Fibroblast of lung (primary cell): ENCODE data around the gene ASAP3. TPM values are rescaled to one million over a fixed set of nuclear protein-coding genes. Genes with fewer than 3 reads are reported as not detected.

Source experiments
- DNase-seq, 2 donors: peaks; one replicate each; pipeline versions ENCODE4 v3.0.0 to v3.0.0-alpha.2; 2010; ENCODE audit warnings: low read depth in 2 of 2
- H2AFZ ChIP-seq: 2 replicates; pipeline ENCODE4 v1.5.1; 2012; ENCODE audit warnings: low read length, control low read depth, inconsistent platforms
- H3K27ac ChIP-seq: 2 replicates; pipeline ENCODE4 v1.5.1; 2011; ENCODE audit warnings: low read length, control low read depth; ENCODE audit not compliant: insufficient read depth
- H3K27me3 ChIP-seq: 2 replicates; pipeline ENCODE4 v1.5.1; 2011; ENCODE audit warnings: mild to moderate bottlenecking, low read length; ENCODE audit not compliant: control insufficient read depth, insufficient read depth
- H3K36me3 ChIP-seq: 2 replicates; pipeline ENCODE4 v1.5.1; 2011; ENCODE audit warnings: low read length; ENCODE audit not compliant: control insufficient read depth, insufficient read depth
- H3K4me1 ChIP-seq: 2 replicates; pipeline ENCODE4 v1.5.1; 2011; ENCODE audit warnings: low read length; ENCODE audit not compliant: control insufficient read depth, insufficient read depth; ENCODE audit errors: extremely low read depth
- H3K4me2 ChIP-seq: 2 replicates; pipeline ENCODE4 v1.5.1; 2011; ENCODE audit warnings: low read length, control low read depth; ENCODE audit not compliant: insufficient read depth; ENCODE audit errors: extremely low read depth
- H3K4me3 ChIP-seq, 4 experiments: fragments of 200-600 bp in 1 of 4; sonication (generic) in 1 of 4; replicated peaks in 1 of 4; 2 replicates each; pipeline ENCODE4 v1.5.1; 2011 to 2016; ENCODE audit warnings: low read length in 4 of 4, low read depth in 3 of 4, mild to moderate bottlenecking in 3 of 4, control low read depth in 2 of 4, inconsistent platforms in 1 of 4, mixed read lengths in 1 of 4; ENCODE audit not compliant: insufficient read depth in 1 of 4; ENCODE audit errors: control extremely low read depth in 1 of 4
- H3K79me2 ChIP-seq: 2 replicates; pipeline ENCODE4 v1.5.1; 2012; ENCODE audit warnings: mild to moderate bottlenecking, low read length, inconsistent platforms; ENCODE audit not compliant: control insufficient read depth, insufficient read depth
- H3K9ac ChIP-seq: 2 replicates; pipeline ENCODE4 v1.5.1; 2011; ENCODE audit warnings: mild to moderate bottlenecking, low read length, control low read depth; ENCODE audit not compliant: insufficient read depth
- H3K9me3 ChIP-seq: 2 replicates; pipeline ENCODE4 v1.5.1; 2012; ENCODE audit warnings: low read depth, low read length; ENCODE audit not compliant: control insufficient read depth, insufficient read depth
- H4K20me1 ChIP-seq: 2 replicates; pipeline ENCODE4 v1.5.1; 2011; ENCODE audit warnings: low read length; ENCODE audit not compliant: control insufficient read depth, insufficient read depth; ENCODE audit errors: extremely low read depth
- EZH2 ChIP-seq: IDR thresholded peaks from 2 replicates; pipeline ENCODE4 v1.5.1; 2012; ENCODE audit warnings: low read length, control low read depth, mild to moderate bottlenecking; ENCODE audit errors: missing control alignments
- polyA plus RNA-seq, 2 donors: library from polyadenylated mRNA; depleted of rRNA in 1 of 2; stranded (reverse) in 1 of 2; unstranded in 1 of 2; fragments of >200 nt; gene quantifications; 2 replicates each; pipeline ENCODE4 v1.2.1, GENCODE V29; 2011 to 2012; ENCODE audit warnings: missing spikeins in 1 of 2
- total RNA-seq: library from RNA; depleted of rRNA; stranded (reverse); fragments of >200 nt; gene quantifications from 2 replicates; pipeline ENCODE4 v1.2.1, GENCODE V29; 2014
- TF ChIP-seq, protein P1 (sequence below), 2 donors: IDR thresholded peaks in 1 of 2; conservative IDR thresholded peaks in 1 of 2; 1 replicate in 1 of 2; 2 replicates in 1 of 2; pipeline ENCODE4 v1.5.1; 2011 to 2012; ENCODE audit warnings: low read length in 2 of 2, control low read depth in 1 of 2, inconsistent platforms in 1 of 2, low read depth in 1 of 2, mild to moderate bottlenecking in 1 of 2

ASAP3 gene
- total and polyA plus RNA-seq, 2 donors (not counting 1 experiment from before 2014, with no cell fraction given) = 14.2 to 73.2 TPM

DNA sequence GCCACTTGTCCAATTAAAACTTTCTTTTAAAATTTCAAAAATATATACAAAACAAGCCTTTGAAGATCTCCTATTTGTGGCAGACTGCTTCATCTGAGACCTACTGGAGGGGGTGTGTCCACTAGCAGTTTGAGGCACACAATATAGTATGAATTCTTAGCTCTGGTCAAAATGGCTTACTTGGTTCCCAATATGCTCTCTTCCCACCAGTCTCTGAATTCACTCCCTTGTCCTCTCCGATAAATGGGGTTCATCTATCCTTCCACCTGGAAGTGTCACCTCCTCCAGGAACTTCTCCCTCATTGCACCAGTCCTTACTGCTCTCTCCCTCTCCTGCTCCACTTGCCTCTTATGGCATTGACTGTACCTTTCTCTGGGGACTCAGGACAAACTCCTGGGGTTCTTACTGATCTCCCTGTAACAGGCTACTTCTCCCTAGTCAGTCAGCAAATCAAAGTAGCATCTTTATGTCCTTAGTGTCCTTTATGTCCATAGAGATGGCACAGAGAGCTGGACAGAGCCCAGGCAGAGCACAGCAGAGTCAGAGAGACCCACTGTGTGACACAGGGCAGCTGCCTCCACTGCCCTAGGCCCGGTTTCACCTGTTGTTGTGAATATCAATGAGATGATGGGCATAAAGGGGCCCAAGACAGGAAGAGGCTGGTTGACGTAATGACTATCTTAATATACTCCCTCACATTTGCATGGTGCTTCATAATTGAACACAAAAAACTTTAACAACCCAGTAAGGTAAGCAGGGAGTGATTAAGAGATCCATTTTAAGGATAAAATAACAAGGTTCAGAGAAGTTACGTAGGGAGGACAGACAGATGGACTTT lies 3.6 kb downstream of the ASAP3 start:
- no peaks in the 10 kb centered on the region for H4K20me1 ChIP-seq
- no peaks in the 10 kb centered on the region for H3K79me2 ChIP-seq
- H2AFZ ChIP-seq = no peak overlapping the region
- no peak overlapping the region for H3K4me2 ChIP-seq
- H3K9me3 ChIP-seq = no peaks in the 10 kb centered on the region
- H3K27ac ChIP-seq = no peak overlapping the region
- H3K27me3 ChIP-seq = no peaks in the 10 kb centered on the region
- no peak for DNase-seq
- peaks cover 11% of the 10 kb centered on the region for H3K4me1 ChIP-seq
- no peak overlapping the region for H3K4me3 ChIP-seq
- H3K36me3 ChIP-seq = no peaks in the 10 kb centered on the region
- TF ChIP-seq, protein P1, sequence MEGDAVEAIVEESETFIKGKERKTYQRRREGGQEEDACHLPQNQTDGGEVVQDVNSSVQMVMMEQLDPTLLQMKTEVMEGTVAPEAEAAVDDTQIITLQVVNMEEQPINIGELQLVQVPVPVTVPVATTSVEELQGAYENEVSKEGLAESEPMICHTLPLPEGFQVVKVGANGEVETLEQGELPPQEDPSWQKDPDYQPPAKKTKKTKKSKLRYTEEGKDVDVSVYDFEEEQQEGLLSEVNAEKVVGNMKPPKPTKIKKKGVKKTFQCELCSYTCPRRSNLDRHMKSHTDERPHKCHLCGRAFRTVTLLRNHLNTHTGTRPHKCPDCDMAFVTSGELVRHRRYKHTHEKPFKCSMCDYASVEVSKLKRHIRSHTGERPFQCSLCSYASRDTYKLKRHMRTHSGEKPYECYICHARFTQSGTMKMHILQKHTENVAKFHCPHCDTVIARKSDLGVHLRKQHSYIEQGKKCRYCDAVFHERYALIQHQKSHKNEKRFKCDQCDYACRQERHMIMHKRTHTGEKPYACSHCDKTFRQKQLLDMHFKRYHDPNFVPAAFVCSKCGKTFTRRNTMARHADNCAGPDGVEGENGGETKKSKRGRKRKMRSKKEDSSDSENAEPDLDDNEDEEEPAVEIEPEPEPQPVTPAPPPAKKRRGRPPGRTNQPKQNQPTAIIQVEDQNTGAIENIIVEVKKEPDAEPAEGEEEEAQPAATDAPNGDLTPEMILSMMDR (conservative IDR thresholded peaks at IDR 0.05 in 1 of 2, IDR thresholded peaks at IDR 0.05 in 1 of 2; ENCODE audit: low read depth in 1 of 2, low read length in 2 of 2) = no peak
- no peak overlapping the region for H3K9ac ChIP-seq

DNA sequence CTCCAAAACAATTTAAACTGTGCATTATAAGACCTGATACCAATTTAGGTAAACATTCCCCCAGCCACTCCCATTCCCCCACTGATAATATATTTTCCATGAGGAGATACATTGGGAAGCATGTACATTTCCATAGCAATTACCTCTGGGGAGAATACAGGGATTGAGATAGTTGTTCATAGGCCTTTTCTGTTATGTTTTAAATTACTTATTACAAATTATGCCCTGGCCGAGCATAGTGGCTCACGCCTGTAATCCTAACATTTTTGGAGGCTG lies 4.4 kb downstream of the ASAP3 start:
- H3K27me3 ChIP-seq = no peaks in the 10 kb centered on the region
- no peak overlapping the region for H3K4me3 ChIP-seq
- peaks cover 17% of the 10 kb centered on the region for H3K4me1 ChIP-seq
- H2AFZ ChIP-seq = no peak overlapping the region
- no peaks in the 10 kb centered on the region for H3K79me2 ChIP-seq
- TF ChIP-seq EZH2 = no peak
- TF ChIP-seq, protein P1 (conservative IDR thresholded peaks at IDR 0.05 in 1 of 2, IDR thresholded peaks at IDR 0.05 in 1 of 2; ENCODE audit: low read depth in 1 of 2, low read length in 2 of 2) = no peak
- no peaks in the 10 kb centered on the region for H4K20me1 ChIP-seq
- no peak overlapping the region for H3K27ac ChIP-seq
- H3K36me3 ChIP-seq = no peaks in the 10 kb centered on the region
- DNase-seq = no peak
- H3K9ac ChIP-seq = no peak overlapping the region
- H3K9me3 ChIP-seq = no peaks in the 10 kb centered on the region
- H3K4me2 ChIP-seq = no peak overlapping the region

DNA sequence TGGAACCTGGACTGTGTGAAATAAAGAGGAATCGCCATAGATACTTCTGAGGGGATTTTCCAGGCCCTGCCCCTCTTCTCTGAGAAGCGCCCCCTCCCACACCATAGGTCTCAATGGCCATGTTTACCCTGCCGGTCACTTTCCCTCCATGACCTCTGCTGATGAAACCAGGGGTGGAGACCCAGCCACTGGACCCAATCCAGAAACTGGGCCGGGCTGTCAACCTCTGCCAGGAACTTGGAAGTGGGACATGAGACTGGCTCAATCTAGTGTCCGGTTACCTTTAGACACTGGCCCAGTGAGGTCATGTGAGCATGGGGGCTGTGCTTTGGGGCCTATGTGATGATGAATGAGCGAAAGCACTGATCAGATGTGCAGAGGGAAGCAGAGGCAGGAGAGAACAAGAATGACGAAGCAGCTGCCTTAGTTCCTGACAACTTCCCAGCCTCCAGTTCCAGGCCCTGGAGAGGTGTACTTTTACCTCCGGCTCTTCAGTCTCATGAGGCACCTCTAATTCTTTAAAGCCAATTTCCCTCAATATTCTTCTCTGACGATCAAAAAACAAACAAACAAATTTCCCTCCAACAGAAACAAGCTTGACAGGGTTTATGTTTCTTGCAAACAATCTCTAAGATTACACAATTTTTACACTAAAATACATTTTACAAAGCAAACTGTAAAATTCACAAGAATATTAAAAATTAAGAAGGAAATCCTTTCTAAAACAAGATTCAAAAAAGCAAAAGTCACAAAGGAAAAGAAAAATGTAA lies 4.9 kb downstream of the ASAP3 start:
- Histone ChIP-seq H3K9me3 (no peaks in the 10 kb centered on the region), H3K27me3 (no peaks in the 10 kb centered on the region), H3K36me3 (no peaks in the 10 kb centered on the region), H3K4me3 (no peak overlapping the region), H3K4me1 (peaks cover 17% of the 10 kb centered on the region), H4K20me1 (no peaks in the 10 kb centered on the region), H3K79me2 (no peaks in the 10 kb centered on the region), H3K27ac (no peak overlapping the region), H3K9ac (no peak overlapping the region), H3K4me2 (peak overlapping the region; percentile 32), H2AFZ (no peak overlapping the region)
- TF ChIP-seq, protein P1 (conservative IDR thresholded peaks at IDR 0.05 in 1 of 2, IDR thresholded peaks at IDR 0.05 in 1 of 2; ENCODE audit: low read depth in 1 of 2, low read length in 2 of 2) = no peak
- no peak for TF ChIP-seq EZH2
- peak; percentile 84 to 91 for DNase-seq
